Activated CD4-positive, CD25-positive, alpha-beta regulatory T cell treated with anti-CD3 and anti-CD28 coated beads, Interleukin-2, amount 50 U/mL, for 16 hours (primary cell): Measurements from ENCODE around the gene GOLGA7B.
"Not testable (repeated sequence)": the region's sequence is repeated elsewhere in the genome, so short reads cannot be mapped to it uniquely, and the experiment has no call there.

Experiments used
- DNase-seq: peaks from one replicate; pipeline ENCODE4 v3.0.0-alpha.2; 2020; ENCODE audit warnings: low read depth, low spot score

GOLGA7B gene

DNA sequence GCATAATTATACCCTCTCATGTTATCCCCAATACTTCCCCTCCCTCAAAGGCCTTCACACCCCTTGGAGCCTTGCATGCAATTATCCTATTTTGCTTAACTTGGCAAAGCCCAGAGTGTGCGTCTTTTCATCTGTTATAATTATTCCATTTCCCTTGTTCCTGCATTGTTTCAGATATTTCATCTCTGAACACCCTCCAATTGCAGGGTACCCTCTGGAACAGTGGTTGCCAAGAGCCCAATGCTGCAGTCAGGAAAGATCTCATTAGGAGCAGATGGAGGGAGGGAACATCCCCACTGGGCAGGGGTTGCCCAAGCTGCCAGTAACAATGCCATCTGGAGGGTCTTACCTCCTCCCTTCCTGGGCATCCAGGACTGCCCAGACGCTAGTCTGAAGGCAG lies 18.4 kb upstream of the GOLGA7B start:
- DNase-seq: no peak

DNA sequence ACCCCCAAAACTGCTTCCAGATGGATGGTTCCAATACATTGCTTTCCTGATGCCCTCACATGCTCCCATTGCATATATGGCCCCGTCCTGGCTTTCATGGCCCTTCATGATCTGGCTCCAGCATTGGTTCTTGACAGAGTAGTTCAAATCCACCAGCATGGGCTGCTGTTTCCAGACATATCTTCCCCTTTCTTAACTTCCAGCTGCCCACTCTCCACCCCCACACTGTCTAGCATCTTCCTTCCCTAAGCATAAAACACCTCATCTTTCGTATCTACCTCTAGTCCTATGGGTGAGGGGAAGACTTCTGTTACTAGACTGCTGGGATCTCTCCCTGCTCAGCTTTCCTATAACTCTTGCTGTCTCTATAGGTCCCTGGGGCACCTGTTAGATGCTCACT lies 13.2 kb upstream of the GOLGA7B start:
- no peak for DNase-seq

DNA sequence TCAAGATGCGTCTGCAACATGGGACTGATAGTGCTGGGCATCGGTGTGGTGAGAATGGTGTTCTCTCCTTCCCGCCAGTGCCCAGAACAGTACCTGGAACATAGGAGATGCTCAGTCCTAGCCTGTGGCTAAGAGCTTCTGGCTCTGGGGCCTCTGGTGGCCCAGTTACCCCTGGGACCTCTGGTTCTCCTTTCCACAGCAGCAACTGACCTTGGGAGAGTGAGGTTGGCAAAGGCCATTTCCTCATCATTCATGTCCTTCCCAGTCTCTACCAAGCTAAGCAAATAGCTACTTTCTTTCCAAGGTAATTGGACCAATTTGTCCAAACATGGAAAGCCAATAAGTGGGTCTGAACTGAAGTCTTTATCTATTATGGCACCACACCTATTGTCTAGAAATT lies 11.6 kb upstream of the GOLGA7B start:
- no peak for DNase-seq

DNA sequence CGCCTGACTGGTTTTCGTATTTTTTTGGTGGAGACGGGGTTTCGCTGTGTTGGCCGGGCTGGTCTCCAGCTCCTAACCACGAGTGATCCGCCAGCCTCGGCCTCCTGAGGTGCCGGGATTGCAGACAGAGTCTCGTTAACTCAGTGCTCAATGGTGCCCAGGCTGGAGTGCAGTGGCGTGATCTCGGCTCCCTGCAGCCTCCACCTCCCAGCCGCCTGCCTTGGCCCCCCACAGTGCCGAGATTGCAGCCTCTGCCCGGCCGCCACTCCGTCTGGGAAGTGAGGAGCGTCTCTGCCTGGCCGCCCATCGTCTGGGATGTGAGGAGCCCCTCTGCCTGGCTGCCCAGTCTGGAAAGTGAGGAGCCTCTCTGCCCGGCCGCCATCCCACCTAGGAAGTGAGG lies 8.5 kb upstream of the GOLGA7B start:
- DNase-seq: not testable (repeated sequence)

DNA sequence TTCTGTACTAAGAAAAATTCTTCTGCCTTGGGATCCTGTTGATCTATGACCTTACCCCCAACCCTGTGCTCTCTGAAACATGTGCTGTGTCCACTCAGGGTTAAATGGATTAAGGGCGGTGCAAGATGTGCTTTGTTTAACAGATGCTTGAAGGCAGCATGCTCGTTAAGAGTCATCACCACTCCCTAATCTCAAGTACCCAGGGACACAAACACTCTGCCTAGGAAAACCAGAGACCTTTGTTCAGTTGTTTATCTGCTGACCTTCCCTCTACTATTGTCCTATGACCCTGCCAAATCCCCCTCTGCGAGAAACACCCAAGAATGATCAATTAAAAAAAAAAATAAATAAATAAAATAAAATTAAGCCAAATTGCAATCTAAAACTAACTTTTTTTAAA lies 7.5 kb upstream of the GOLGA7B start:
- not testable (repeated sequence) for DNase-seq

DNA sequence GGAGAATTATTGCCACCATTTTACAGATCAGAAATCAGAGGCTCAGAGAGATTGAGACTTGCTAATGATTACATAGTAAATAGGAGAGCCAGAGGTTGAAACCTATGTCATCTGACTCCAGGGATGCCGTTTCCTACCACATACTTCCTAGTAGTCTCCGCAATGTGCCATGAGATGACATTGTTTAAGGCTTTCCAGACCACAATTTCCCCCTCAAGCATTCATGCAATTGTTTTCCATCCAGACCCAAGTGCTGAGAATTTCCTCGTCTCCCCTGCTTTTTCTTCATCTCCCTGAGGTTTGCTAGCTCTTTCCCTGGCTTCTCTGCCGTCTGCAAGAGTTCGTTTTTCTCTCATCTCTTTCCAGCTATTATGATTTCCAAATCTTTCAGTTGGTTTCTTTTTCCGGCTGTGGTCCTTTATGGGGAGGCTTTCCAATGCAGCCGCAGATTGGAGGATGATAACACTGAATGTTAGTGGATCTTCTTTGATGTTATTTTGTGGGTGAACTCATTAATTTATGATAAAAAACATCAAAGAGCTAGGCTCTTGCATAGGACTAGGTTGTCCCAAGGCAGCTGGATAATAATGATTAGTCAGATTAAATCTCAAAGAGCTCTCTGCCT lies 6.9 kb upstream of the GOLGA7B start:
- DNase-seq: no peak

DNA sequence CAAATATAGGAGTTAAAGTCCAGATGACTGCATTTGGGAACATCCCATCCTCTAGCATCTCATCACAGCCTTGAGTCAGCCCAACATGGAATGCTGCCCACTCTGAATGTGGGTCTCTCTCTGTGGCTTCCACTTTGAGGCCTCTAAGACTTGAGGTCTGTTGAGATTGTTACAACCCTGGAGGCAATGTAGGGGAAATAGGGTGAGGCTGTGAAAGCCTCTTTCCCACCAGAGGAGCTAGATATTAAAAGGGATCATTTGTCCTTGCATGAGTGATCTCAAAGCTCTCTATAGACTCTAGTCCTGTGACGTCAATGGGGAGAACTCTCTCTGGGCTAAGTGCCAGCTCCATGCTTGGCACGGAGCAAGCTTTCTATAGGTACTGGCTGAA lies 6.4 kb upstream of the GOLGA7B start:
- no peak for DNase-seq

DNA sequence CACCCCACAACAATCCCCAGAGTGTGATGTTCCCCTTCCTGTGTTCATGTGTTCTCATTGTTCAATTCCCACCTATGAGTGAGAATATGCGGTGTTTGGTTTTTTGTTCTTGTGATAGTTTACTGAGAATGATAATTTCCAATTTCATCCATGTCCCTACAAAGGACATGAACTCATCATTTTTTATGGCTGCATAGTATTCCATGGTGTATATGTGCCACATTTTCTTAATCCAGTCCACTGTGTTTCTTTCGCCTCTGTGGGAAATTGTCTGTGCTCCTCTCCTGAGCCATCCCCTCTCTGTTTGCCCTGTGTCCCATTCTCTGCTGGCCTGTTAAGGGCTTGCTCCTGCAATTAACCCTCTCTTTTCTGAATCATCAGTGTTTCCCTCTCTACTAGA lies 5.7 kb upstream of the GOLGA7B start:
- not testable (repeated sequence) for DNase-seq

DNA sequence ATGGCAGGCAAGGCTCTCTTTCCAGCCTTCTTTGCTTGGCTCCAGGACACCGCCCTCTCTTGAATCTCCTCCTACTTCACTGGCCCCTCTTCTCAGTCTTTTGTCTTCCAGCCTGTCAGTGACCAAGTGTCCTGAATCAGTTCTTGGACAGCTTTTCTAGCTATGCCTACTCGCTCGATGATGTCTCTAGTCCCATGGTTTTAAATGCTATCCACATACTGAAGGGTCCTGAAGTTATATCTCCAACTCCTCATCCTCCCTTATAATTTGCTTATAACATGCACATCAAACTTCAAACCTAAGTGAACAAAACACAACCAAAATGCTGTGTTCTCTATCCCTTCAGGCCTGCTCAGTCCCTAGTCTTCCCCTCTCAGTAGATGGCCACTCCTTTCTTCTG lies 5.0 kb upstream of the GOLGA7B start:
- no peak for DNase-seq

DNA sequence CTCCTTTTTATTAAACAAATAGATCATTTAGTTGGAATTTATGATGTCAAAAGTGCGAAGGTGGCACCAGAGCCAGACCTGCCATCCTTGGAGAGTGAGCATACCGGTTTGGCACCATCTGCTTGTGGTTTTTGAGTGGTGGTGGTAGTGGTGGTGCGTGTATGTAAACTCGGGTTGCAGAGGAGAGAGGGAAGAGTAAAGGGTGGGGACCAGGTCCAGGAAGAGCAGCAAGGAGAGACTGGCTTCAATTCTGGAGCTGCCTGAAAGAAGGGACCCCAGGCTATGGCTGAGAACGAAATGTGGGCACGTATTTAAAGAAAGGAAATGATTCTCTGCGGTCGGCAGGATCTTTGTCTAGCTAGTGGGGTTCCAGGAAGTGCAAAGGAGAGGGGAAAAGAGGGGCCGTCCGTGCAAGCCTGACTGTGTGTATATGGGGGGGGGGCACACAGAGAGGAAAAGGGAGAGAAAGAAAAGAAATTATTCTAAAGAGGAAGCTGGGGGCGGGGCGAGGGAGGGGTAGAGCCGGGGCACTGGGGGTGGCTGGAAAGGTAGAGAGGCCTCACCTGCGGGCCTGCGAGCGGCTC lies 448 bp upstream of the GOLGA7B start:
- no peak for DNase-seq

DNA sequence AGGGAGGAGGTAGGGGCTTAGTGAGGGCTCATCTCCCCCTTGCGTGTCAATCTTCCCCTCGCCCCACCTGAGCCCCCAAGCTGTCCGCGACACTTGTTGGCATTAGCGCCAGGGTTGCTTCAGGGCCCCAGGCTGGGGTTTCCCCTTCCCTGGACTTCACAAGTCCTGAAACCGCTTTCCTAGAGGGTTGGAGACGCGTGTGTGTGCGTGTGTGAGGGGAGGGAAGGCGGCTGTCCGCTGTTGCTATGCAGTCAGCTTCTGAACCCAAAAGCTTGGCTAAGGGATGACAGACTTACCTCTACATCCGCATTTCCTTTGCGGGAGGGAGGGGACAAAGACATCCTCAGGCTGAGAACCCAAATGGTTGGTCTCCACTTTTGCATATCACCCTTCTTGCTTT lies 803 bp downstream of the GOLGA7B start:
- no peak for DNase-seq

DNA sequence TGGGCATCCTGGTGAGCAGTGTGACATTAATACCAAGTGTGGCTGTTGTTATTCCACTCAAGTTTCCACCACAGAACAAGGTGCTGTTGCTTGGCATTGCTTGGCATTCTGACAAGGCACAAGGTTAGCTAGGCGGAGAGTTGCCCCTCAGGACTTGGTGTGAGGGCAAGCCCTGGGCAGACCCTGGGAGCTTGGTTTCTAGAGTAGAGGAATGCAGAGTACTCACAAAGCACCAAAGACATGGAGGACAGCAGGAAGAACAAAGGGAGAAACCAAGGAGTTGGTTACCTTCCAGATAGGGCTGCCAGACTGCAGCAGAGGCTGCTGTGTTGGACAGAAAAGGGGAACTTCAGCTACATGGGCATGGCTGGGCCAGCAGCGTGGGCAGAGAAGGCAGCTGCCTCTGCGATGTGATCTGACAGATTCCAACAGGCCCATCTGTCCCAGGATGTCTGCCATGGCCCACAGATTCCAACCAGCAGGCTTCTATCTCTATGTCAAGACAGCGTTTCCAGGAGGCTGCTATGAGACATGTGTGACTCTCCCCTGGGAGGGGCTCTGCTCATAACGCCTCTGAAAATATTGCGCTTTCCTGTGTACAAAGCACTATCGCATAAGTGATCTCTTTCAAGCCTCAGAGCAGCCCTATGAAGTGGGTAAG lies 1.8 kb downstream of the GOLGA7B start:
- no peak for DNase-seq

DNA sequence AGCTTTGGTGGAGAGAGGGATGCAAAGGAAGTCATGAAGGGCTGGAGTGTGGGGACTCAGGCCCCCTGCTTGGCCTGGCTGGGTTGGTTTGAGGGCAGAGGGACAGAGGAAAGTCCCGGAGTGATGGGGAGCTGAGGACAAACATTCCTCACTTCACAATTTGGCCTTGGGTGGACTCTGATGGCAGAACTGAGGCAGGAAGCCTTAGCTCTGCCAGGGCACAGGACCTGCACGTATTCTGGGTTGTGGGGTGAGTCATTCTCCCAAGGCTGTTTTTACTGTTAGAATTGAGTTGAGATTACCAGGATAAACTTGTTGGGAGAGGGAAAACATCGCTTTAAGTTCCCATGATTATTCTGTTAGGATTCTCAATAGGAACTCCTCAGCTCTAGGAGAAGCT lies 2.6 kb downstream of the GOLGA7B start:
- DNase-seq: no peak

DNA sequence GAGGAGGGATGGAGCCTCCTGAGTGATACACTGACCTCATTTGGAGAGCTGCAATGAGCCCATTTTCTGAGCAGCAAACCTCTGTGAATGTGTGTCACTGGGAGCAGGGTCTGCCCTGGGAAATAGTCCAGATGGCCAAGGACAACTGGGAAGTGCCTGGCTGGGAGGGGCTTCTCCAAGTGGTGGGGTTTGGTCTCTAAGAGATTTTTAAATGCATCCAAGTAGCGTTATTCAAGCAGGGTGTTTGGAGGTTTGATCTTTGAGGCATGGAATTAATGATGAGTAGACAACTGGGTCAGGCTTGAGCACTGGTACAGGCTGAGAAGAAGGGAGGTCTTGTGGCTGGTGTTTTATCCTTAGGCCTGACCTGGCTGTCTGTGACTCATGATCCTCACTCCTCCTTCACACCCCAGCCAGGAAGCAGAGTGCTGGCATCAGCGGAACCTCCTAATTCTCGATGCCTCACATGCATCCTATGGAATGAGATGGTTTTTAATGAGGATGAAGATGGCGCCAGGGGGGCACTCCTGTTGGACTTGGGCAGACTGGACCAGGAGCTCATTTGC lies 3.3 kb downstream of the GOLGA7B start:
- DNase-seq: no peak

DNA sequence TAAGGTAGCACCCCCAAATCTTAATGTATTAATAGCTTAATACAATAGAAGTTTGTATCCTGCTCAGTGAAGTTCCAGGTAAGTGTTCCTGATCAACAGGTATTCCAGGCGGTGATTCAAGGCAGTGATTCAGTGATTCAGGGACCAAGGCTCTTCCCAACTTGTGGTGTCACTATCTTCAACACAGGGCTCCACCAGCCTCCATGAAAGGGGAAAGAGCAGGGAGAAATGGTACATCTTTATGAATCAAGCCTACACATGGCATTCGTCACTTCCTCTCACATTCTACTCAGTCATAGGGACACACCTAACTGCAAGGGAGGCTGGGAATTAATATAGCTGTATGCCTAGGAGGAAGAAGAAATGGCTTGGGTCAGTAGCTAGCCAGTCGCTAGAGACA lies 5.1 kb downstream of the GOLGA7B start:
- no peak for DNase-seq

DNA sequence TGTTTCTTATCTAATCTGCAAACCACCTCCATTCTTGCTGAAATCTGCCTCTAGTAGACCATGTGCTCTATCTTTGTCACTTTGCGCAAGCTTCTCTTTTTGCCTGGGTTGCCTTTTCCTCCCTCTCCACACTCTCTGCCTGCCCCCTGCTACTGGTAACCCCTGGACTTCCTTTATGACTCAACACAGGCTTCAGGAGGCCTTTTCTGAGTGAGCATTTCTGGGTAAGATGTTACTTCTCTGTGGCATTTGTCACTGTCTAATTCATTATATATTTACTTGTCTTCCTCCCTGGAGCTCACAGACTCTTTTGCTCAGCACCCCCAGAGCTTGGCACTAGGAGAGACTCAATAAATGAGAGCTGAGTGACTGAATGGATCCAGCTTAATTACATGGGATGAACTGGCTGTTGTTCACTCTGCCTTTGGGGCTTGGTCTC lies 8.4 kb downstream of the GOLGA7B start:
- DNase-seq: no peak

DNA sequence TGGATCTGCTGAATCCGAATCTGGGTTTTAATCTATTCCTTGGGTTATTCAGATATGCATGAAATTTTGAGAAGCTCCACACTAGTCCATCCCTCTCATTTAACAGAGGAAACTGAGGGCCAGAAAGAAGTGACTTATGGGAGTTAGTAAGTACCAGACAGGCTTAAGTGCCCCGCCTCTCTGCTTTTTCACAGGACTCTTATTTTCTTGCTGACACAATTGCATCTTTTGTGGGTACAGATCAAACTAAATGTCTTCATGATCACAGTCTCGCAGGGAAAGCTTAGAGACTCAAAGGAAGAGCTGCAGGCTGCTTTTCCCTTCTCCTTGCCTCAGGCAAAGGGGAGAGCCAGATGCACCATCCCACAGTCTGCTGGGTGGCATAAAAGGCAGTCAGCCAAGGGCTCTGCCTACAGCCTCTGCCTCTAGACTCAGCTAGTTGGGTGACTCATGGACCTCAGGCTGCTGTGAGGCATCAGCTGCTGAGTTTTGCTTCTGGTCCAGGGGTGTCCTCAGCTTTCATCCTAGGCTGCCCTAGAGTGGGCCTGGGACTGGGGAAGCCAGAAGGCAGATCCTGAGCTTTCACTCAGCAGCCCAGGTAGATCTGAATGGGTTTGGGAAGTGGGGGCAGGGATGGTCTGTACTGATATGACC lies 11.6 kb downstream of the GOLGA7B start:
- no peak for DNase-seq

DNA sequence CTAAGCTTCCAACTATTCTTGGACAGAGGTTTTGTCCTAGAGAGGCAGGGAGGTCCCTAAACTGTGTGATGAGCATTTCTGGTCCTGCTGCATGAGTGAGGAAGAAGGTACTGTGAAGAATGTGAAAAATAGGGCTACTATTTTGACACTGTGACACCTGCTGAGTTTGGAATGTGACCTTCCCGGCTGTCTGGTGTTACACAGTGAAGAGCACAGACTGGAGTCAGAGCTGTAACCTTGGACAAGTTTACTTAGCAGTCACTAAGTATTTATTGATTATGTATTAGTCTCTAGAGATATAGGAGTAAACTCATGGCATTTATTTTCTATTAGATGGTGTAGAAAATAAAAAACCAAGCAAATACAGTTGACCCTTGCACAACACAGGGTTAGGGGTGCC lies 12.3 kb downstream of the GOLGA7B start:
- DNase-seq: no peak

DNA sequence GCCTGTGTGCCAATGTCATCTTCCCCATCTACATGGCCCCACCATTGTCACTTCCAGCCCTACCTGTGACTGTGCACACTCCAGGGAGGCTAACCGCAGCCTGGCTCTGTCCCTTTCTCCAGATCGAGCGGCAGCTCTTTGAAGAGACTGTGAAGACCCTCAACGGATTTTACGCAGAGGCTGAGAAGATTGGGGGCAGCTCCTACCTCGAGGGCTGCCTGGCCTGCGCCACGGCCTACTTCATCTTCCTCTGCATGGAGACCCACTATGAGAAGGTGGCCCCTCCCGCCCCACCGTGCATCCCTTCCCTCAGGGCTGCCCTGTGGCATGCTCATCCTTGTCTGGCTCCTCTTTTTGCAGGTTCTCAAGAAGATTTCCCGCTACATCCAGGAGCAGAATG lies 14.2 kb downstream of the GOLGA7B start:
- no peak for DNase-seq

DNA sequence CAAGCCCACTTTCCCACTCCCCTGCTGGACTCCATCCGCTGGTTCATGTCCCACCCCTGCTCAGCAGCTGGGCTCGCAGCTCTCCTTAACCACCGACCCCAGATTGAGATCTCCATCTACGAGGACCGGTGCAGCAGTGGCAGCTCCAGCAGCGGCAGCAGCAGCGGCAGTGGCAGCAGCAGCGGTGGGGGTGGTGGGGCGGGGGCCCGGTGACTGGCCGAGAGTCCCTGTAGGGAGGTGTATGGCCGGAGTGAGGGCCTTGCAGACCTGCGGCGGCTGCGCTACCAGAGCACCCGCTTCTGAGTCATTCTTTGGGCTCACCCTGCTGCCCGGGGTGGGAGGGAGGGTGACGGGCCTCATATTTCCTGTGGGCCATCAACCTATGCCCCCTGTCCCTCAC lies 15.8 kb downstream of the GOLGA7B start:
- DNase-seq: no peak

DNA sequence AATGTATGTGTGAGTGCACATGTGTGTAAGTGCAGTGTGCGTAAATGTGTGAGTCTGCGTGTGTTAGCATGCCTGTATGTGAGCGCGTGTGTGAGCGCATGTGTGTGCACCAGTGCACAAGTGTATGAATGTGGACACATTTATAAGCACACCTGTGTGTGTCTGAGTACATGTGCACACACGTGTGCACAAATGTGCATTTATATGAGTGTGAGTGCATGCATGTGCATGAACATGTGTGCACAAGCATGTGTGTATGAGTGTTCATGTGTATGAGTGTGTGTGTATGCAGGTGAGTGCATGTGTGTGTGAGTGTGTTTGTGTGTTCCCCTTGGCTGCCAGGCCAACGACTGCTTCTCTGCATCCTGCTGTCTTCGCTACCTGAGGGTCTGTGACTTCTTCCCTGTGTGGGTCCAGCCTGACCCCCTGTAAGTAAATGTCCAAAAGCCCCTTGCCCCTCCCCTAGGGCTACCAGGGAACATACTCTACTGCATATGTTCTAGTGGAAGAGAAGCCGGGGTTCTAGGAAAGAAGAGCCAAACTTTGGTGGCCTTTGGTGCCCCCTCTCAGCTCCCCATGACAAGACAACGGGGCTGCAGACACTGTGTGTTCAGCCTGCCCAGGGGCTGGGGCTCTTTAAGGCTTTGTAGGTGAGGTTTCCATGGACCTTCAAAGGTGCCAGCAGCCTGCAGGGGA lies 17.0 kb downstream of the GOLGA7B start:
- no peak for DNase-seq

DNA sequence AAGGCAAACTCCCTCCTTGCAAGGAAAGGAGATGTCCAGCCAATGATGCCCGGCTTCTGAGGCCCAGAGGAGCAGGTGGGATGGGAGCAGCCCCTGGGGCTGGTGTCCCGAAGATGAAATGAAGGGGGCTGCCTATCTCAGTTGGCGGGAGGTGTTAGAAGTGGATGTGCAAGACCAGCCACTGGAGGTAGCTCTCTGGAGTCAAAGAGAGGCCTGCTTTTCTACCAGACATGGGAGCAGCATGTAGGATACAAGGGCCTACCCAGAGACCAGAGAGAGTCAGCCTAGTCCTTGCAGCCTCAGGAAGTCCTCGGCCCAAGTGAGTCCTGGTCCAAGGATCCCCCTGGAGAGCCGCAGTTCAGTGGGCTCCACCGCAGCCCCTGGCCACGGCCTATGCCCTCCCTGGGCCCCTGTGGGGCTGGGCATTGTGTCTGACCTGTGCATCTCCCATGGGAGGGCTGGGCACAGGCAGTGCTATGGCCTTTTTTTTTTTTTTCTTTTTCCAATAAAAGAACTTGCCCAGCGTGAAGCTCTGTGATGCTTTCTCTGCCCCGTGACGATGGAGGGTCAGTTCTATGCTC lies 17.7 kb downstream of the GOLGA7B start:
- DNase-seq: no peak
